Measurements from ENCODE around the gene KRTAP9-7. TPM values are rescaled to one million over a fixed set of nuclear protein-coding genes. Genes with fewer than 3 reads are reported as not detected.

KRTAP9-7 gene
- total and polyA plus RNA-seq, 4 donors, result not detected

GRCh38 chr17:41311111-41311510, 35.6 kb downstream of the KRTAP9-7 start:
- H3K27me3 ChIP-seq (ENCODE audit: control insufficient read depth in 3 of 3, insufficient read depth in 3 of 3, low read length in 2 of 3), result peaks cover 0 to 4% (median 3%) of the 10 kb centered on the region in 3 donors
- H3K4me1 ChIP-seq (ENCODE audit: control insufficient read depth in 5 of 5, insufficient read depth in 5 of 5, low read length in 5 of 5), result peaks cover 0 to 6% (median 0%) of the 10 kb centered on the region in 5 donors
- H3K9me3 ChIP-seq (ENCODE audit: control insufficient read depth in 4 of 4, insufficient read depth in 3 of 4, low read length in 3 of 4), result peaks cover 0 to 4% (median 0%) of the 10 kb centered on the region in 4 donors
- DNase-seq (no peak), ATAC-seq (ENCODE audit: insufficient read depth, low FRiP score) (no peak)
- TF ChIP-seq CTCF (IDR thresholded peaks at IDR 0.05; ENCODE audit: control extremely low read depth, extremely low read depth), result no peak
- WGBS, 2 donors, result 62 to 88% methylated on average over 1 of the region's 1 CpG
- H3K36me3 ChIP-seq (ENCODE audit: control insufficient read depth in 4 of 4, insufficient read depth in 4 of 4, low read length in 4 of 4), result no peaks in the 10 kb centered on the region
- H3K27ac ChIP-seq (ENCODE audit: low read depth in 1 of 2, low read length in 1 of 2), result no peak overlapping the region
- H3K4me3 ChIP-seq, result no peak overlapping the region
- no peak overlapping the region for H3K9ac ChIP-seq (ENCODE audit: insufficient read depth in 1 of 2, low read length in 2 of 2)

- ATAC-seq (ENCODE audit: insufficient read depth, low FRiP score), result no peak
- no peak for TF ChIP-seq CTCF (IDR thresholded peaks at IDR 0.05; ENCODE audit: control extremely low read depth, extremely low read depth)
- Histone ChIP-seq H3K9ac (ENCODE audit: insufficient read depth in 1 of 2, low read length in 2 of 2) (no peak within 1 kb of the TSS), H3K4me1 (ENCODE audit: control insufficient read depth in 5 of 5, insufficient read depth in 5 of 5, low read length in 5 of 5) (no peaks in the 10 kb centered on the region), H3K9me3 (ENCODE audit: control insufficient read depth in 4 of 4, insufficient read depth in 3 of 4, low read length in 3 of 4) (peaks cover 0 to 5% (median 2%) of the 10 kb centered on the region in 4 donors), H3K27ac (ENCODE audit: low read depth in 1 of 2, low read length in 1 of 2) (no peak within 1 kb of the TSS), H3K4me3 (no peak within 1 kb of the TSS), H3K27me3 (ENCODE audit: control insufficient read depth in 3 of 3, insufficient read depth in 3 of 3, low read length in 2 of 3) (peaks cover 0 to 4% (median 3%) of the 10 kb centered on the region in 3 donors), H3K36me3 (ENCODE audit: control insufficient read depth in 4 of 4, insufficient read depth in 4 of 4, low read length in 4 of 4) (no peaks in the 10 kb centered on the region)
- DNase-seq, result no peak
- 87% methylated on average over 23 to 24 of the region's 24 CpGs for WGBS, 2 donors
Measured at GRCh38 chr17:41315204-41315794, 39.8 kb downstream of the KRTAP9-7 start, which contains the start of gene KRTAP17-1. TSS of gene KRTAP17-1 (minus strand) at chr17:41315710. CDS start at chr17:41315650, 60 bp downstream.

- H3K9ac ChIP-seq (ENCODE audit: insufficient read depth in 1 of 2, low read length in 2 of 2), result no peak overlapping the region
- WGBS, 2 donors, result 82 to 87% methylated on average over 17 of the region's 17 CpGs
- peaks cover 0 to 5% (median 4%) of the 10 kb centered on the region in 4 donors for H3K9me3 ChIP-seq (ENCODE audit: control insufficient read depth in 4 of 4, insufficient read depth in 3 of 4, low read length in 3 of 4)
Measured at GRCh38 chr17:41315814-41316445, 40.4 kb downstream of the KRTAP9-7 start.

More at GRCh38 chr17:41315814-41316445, 40.4 kb downstream of the KRTAP9-7 start:
- no peak for DNase-seq
- no peak for ATAC-seq (ENCODE audit: insufficient read depth, low FRiP score)
- Histone ChIP-seq H3K36me3 (ENCODE audit: control insufficient read depth in 4 of 4, insufficient read depth in 4 of 4, low read length in 4 of 4) (no peaks in the 10 kb centered on the region), H3K27me3 (ENCODE audit: control insufficient read depth in 3 of 3, insufficient read depth in 3 of 3, low read length in 2 of 3) (peaks cover 0 to 4% (median 3%) of the 10 kb centered on the region in 3 donors), H3K4me1 (ENCODE audit: control insufficient read depth in 5 of 5, insufficient read depth in 5 of 5, low read length in 5 of 5) (no peaks in the 10 kb centered on the region), H3K27ac (ENCODE audit: low read depth in 1 of 2, low read length in 1 of 2) (no peak overlapping the region), H3K4me3 (no peak overlapping the region)
- TF ChIP-seq CTCF (IDR thresholded peaks at IDR 0.05; ENCODE audit: control extremely low read depth, extremely low read depth), result no peak
